HG03039 (cell line): Measurements from ENCODE around the gene IRF5.
"Not testable (repeated sequence)": the region's sequence is repeated elsewhere in the genome, so short reads cannot be mapped to it uniquely, and the experiment has no call there.

Source experiments
- ATAC-seq: cut with Tn5 transposase; IDR thresholded peaks from one replicate; pipeline ENCODE4 v1.9.1; 2021; ENCODE audit warnings: mild to moderate bottlenecking, moderate library complexity; ENCODE audit not compliant: unreplicated experiment

Gene IRF5

DNA sequence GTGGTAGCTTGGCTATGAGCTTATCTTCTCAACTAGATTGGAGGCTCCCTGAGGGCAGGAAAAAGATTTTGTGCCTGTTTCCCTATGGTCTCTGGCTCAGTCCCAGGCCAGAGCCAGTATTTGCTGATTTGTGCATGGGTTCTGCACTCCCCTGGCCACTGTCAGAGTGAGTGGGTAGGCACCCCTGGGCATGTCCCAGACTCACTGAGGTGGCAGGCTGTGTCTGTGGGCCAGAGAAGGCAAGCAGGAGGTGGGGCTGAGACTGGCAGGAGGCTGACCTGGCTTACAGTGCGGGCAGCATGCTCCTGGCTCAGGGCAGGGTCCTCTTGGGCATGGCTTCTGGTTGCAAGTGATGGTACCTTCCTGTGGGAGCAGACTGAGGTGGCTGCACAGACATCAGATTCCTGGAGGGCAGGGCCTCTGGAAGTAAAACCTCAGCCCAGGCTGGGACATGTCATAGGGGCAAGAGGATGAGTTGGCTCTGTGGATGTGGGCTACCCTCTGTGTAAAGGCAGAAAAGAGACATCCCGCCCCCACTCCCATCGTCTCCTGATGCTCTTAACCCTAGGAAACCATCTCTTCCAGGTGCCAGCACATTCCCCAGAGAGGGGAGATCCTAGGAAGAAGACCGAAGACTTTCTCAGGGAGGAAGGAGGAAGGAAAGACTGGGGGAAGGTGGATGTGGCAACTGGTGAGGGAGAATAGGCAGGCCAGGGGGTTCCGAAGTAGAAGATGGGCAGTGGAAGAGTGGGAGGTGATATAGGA is 31.5 kb upstream of the IRF5 start:
- ATAC-seq = no peak

DNA sequence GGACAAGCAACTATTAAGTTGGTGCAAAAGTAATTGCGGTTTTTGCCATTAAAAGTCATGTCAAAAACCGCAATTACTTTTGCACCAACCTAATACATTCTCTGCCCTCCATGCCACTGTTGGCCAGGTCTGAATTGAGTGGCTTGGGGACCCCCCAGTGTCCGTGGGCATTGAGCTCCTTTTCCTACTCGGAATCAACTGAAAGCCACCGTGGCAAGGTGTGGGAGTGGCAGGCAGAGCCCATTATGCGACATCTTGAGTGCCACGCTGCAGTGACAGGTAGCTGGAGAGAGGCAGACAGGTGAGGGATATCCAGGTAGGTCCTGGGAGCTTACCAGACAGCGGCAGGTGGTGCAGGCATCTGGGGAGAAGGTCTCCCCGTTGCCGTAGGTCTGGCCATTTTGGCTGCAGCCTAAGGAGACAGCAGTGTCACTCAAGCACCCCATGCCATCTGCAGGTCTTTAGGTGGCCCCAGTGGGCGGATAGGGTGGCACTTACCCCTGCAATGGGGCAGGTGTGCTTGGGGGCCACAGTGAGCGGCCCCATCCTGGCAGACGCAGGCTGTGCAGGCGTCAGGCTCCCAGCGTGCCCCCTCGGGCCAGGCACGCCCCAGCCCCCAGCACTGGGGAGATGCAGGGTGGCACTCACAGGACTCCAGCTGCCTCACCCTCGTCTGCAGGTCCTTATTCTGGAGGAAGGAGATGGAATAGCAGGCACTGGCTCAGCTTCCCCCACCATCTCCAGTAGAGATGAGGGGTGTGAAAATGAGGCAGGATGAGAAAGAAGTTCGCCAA is 30.8 kb upstream of the IRF5 start:
- ATAC-seq = no peak

DNA sequence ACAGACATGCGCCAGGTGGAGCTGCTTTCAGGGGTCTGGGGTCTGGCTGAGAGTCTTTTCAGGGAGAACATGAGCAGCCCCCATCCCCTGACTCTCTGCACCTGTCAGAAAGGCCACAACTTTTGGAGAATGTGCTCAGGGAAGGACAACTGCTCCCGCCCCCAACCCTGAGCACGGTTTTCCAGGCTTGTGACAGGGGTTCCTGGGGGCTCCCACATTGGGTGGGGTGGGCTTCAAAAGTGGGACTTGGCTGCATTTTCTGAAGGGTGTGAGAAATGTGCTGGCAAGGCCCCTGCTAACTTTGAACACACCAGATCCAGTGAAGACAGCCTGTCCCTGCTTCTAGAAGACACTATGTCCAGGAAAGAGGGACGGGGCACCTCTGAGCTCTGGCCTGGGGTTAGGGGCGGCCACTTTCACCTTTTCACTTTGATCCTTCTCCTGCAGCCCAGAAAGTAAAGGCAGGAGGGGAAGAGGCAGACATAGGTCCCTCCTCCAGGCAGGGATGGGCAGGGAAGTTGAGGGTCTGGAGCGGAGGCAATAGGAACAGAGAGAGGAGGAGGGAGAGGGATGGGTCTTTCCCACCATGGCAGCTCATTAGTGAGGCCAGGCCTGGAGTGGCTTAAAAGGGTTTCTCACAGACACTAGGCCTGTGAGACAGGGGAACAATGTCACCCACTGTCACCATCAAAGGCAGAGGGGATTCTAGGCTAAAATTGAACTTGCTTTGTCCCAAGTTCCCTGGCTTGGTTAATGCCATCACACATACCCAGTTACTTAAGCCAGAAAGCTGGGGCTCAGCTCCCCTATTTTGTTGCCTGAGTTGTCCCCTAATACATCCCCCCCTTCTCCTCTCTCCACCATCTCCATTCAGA is 28.7 kb upstream of the IRF5 start:
- no peak for ATAC-seq

DNA sequence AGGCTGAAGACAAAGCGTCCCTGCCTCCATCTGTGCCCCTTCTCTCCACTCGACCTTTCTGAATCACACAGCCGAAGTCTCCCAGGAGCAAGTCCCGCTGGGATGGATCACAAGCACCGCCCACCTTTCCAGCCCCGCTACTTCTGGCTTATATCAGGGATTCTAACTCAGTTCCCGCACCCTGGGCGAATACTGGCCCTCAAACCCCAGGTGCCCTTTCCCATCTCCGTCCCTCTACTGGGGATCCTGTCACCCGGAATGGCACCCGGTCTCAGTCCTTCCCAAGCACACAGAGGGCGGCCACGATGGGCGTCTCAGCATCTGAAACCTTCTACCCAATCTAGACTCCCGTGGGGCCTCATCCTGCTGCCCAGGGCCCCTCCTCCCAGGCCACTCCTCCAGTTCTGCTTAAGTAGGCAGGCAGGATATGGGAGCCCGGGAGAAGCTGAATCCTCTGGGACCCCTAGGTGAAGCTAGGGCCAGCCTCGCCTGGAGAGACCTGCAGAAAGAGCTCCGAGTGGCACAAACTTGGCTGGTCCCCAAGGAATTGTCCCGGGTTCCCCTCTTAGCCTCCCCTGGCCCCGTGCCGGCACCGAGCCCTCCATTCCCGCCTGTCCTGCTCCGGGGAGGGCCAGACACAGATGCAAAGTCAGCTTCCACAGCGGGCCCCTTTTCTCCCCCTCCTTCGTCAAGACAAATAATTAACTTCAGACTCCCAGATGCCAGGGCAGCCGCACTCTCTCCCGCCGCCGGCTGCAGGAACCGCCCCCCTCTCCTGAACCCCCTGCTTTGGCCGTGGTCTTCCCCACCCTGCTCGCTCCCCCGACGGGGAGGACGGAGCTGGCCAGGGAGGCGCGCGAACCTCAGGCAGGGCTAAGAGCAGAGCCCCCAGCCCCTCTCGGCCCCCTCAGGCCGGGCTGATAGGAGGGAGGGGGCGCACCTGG is 27.8 kb upstream of the IRF5 start:
- no peak for ATAC-seq

DNA sequence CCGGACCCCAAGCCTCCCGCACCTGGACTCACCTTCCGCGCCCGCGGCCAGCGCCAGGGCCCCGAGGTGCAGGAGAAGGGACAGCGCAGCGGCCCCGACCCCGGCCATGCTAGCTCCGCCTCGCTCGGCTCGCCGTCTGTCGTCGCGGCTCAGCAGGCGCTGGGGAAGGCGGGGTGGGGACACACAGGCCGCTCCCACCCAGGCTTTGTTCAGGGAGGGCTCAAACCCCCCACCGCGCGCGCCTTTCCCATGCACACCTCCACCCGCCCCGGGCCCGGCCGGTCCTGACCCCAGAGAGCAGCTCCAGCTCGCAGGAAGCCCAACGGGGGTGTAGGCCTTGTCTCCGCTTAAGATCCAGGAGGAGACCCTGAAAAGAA is 27.2 kb upstream of the IRF5 start, which contains the start of gene KCP:
Gene KCP (minus strand): TSS at position 141 of the 377 bp plus-strand sequence. CDS start 33 bp downstream, at position 108.
- no peak for ATAC-seq

DNA sequence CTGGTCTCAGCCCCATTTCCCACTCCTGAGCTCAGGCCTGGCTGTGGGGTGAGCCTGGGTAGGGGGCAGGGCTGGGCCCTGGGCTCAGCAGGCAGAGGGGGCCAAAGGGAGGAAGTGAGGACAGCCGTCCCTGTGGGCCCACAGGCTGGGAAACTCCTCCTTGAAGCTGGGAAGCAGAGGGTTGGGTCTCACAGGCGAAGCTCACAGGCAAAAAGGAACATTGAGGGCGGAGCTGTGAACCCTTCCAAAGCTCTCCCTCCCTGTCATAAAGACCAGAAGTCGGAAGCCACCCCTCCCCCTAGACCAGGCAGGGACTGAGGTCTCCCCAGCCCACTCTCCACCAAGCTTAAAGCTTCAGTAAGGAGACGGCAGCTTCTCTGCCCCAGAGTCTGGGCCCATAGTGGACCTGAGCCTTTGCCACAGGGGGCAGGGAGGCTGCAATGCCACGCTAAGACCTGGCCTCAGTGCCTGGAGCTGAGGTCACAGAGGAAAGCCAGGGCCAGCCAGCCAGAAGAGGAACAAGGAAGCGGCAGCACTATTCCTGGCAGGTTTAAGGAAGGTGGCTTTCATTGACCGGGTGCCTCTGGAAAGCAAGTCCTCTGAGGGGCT is 26.2 kb upstream of the IRF5 start:
- no peak for ATAC-seq

DNA sequence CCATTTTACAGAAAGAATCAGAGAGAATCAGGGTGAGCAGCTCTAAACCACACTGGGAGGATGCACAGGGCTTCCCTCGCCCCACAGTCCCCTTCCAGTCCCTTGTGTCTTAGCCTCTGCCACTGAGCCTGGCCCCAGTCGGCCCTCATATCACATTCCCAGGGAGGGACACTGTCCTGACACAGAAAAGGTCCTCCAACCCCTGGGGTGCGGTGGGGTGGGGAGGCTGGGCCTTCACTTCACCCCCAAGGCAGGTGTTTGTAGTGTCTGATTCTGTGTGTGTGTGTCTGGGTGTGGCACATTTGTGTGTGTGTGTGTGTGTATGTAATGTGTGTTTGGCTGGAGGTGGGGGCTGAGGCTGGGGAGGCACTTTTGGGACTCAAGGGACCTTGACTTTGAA is 25.4 kb upstream of the IRF5 start:
- no peak for ATAC-seq

DNA sequence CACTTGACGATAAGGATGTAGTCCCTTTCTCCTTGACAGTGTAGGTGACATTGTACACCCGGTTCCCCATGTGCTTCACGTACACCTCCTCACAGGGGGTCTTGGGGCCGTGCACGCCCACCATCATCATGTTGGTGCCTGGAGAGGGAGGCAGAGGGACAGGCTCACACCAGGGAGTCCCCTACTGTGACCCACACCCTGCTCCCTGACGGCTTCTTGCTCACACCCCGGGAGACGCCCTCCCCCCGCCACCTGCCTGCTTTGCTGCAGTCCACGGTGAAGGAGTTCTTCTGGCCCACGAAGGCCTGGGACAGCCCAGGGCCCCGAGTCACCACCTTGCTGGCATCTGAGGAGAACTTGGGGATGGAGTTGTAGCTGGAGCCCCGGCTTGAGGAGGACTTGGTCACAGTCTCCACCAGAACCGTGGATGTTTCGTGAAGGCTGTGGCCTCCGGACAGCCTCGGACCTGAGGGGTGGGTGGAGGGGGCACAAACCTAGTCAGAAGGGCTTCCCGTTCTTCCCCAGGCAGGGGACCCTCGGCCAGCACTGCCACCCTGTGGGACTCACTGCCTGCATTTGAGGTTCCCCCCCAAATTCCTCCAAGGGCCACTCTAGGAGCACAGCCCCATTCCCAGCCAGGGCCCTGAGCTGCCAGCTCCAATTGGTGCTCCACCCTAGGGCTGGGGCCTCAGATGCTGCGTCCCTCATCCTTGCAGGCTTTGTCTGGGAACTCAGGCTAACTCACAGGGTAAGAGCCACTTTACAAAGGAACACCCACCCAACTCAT is 24.8 kb upstream of the IRF5 start:
- not testable (repeated sequence) for ATAC-seq

DNA sequence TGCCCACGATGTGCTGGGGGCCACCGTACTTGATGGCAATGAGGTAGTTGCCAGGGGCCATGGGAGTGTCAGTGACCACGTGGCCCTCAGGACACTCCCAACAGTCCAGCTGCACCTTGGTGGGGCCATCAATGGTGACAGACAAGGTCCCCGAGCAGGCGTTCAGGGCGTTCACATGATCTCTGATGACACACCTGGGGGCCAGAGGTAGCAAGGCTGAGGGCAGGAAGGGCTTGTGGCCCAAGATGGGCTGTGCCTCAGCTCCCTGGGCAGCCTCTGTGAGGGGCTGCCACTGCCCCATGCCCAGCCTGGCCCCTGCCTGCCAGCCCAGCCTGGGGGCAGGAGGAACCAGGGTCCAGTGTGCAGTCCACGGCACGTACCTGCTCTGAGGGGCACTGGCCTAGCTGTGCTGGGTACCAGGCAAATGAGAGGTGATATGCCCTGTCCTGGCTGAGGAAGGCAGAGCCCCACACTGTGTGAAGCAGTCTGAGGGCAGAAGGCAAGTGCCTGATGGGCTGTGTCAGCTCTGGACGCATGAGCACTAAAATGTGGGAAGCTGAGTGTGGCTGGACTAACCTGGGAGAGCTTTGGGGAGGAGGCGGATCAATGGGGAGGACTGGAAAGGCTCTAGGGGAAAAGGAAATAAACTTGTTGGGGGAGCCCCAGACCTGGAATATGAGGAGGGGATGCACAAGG is 23.7 kb upstream of the IRF5 start:
- ATAC-seq = no peak

DNA sequence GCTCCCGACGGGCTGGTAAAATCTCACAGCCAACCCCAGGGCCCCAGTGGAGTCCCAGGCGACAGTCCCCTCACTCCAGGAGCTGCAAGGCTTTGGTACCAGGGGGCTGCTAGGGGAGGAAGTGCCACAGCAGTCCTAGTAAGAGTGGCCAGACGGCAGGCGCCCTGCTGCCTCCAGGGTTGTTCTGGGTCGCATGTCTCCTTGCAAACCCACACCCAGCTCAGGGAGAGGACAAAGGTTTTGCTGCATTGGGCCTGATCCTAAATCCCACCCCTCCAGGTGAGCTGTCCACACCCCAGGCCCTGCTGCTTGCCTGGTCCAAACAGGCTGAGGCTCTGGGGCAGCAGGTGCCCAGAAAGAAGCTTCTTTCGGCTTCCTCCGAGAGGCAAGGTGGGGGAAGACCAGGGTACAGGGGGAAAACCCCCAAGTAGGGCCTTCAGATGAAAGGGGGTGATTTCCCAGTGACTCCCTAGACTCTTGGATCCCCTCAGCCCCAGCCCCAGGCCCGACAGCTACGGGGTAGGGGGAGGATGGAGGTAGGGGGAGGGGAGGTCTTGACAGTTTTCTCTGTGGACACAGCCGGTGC is 23.1 kb upstream of the IRF5 start:
- ATAC-seq = no peak

DNA sequence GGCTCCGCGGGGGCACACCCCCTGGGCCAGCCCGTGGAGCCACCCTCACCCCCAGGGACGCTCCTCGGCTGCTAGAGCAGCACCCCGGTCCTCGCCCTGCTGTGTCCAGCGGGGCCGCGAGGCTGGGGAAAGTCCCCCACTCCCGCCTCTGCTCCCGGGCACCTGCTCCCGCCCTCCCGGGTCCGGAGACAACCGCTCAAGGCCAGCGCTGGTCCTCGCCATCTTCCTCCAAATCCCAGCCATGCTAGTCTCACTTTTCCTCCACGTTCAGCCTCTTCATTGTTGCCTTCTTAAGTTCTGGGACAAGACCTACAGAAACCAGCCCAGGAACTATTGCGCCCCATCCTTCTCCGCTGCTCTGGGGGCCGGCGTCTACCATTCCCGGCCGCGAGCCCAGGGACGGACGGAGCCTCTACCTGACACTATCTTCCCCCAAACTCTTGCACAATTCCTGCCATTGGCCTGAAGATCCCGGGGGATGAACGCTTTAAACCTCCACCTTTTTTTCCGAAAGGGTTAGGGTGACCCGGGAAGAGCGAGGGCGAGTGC is 22.4 kb upstream of the IRF5 start:
- ATAC-seq = no peak

DNA sequence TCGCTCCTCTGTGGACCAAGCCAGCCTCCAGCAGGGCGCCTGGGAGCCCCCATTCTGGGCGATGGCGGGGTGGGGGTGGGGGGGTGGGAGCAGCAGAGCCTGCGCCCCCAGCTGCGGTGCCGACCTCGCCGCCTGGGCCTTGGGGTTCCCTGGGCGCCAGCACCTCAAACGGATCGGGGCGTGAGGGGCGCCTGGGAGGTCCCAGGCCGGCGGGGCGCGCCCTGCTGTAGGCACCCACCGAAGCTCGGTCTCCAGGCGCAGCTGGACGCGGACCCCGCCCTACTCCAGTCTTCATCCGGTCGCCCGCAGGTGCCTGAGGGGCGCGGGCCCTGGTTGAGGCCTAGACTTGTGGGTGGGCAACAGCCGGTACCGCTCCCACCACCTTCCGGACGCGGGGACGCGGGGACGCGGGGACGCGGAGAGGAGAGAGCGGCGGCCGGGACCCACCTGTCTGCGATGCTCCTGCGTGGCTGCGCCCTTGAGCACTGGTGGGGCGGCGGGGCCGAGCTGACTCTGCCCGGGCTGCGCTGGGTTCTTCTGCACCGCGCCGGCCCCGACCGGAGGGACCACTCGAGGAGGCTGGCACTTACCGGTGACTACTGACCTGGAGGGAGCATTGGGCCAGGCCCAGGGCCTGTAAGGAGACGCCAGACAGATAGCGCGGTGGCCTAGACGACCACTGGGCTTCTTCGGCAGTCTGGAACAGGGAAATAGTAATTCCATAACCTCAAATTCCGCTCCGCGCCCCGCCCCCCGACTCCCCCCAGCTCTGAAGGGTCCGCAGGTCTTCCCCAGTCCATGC is 21.7 kb upstream of the IRF5 start:
- ATAC-seq = no peak

DNA sequence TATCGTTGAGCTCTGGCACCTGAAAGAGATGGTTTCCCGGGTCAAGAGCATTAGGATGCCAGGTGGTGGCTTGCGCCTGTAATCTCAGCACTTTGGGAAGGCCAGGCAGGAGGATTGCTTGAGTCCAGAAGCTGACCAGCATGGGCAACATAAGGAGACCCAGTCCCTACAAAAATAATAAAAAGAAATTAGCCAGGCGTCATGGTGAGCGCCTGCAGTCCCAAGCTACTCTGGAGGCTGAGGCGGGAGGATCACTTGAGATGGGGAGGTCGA is 21.1 kb upstream of the IRF5 start:
- no peak for ATAC-seq

DNA sequence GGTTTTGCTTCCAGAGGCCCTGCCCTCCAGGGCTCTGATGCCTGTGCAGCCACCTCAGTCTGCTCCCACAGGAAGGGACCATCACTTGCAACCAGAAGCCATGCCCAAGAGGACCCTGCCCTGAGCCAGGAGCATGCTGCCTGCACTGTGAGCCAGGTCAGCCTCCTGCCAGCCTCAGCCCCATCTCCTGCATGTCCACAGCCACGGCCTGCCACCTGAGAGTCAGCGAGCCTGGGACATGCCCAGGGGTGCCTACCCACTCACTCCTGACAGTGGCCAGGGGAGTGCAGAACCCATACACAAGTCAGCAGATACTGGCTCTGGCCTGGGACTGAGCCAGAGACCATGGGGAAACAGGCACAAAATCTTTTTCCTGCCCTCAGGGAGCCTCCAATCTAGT is 20.6 kb upstream of the IRF5 start:
- no peak for ATAC-seq

DNA sequence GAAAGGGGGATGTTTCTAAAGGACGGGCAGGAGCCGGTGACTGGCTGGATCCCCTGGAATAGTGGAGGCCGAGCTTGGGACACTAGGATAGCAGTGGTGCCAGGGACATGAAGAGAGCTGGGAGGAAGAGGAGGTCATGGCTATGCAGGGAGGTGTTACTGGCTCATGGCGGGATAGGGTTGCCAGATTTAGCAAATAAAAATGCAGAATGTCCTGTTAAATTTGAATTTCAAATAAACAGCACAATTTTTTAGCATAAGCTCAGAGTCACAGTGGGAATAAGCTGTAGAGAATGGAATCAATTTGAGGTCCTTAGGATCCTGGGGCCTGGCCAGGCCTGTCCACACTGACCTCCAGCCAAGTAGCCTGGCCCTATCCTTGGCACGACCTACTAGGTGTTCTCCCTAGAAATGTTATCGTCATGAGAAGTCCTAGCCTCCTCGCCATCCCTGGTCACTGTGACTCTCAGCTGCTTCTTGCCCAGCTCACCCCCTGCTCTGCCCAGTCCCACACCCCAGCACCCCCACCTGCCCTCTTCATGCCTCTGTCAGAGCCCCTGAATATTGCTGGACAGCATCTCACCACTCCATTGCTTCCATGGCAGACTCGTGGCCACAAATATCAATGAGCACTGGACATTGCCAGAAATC is 19.6 kb upstream of the IRF5 start:
- ATAC-seq = no peak

DNA sequence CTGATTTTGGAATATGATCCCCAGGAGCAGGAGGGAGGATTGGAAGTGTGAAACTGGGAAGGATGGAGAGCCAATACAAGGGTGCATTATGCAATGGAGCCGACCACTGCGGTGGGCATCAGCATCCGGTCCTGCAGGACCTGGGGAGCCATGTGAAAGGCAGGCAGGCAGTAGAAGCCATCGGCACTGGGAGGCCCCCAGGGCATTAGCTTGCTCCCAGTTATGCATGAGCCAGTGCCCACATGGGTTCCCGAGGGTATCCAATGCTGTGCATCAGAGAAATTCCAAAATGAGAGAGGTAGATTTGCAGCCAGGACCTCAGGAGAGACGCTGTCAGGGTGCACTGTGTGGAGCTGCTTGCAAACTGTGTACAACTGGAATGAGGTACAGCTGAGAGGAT is 18.5 kb upstream of the IRF5 start:
- no peak for ATAC-seq
